M059J (cell line): Measurements from ENCODE around the gene ST3GAL5. TPM values are rescaled to one million over a fixed set of nuclear protein-coding genes. Genes with fewer than 3 reads are reported as not detected.
"Not testable (repeated sequence)": the region's sequence is repeated elsewhere in the genome, so short reads cannot be mapped to it uniquely, and the experiment has no call there.

ENCODE experiments used
- DNase-seq: peaks from one replicate; pipeline ENCODE4 v3.0.0-alpha.2; 2012; ENCODE audit warnings: low read depth
- total RNA-seq: library from RNA; depleted of rRNA; stranded (reverse); fragments of >200 nt; shearing (Covaris generic); gene quantifications from 2 replicates; pipeline ENCODE4 v1.2.3, GENCODE V29; 2014

The ST3GAL5 gene
- total RNA-seq, 1 experiment from 2014 or later = 30.7 TPM

DNA sequence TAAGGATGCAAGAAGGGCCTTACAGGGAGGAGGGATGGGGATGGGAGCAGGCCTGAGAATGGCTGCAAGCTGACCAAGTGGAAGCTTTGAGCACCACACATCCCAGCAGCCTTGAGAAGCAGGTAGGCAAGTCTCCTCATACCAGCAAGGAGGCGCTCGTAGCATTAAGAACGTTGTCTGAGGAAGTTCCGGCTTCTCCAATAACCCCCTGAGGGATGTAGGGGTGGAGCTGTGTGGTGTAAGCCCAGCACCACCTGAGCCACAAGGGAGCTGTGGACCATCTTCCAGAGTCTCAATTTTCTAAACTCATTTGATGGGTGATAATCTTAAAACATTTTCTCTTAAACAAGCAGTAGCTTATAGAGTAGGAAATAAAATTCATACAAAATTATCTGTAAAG is 50.6 kb downstream of the ST3GAL5 start:
- peak; percentile 9 for DNase-seq

- no peak for DNase-seq
Observed at GRCh38 chr2:85834466-85834865, 54.3 kb downstream of the ST3GAL5 start.

DNA sequence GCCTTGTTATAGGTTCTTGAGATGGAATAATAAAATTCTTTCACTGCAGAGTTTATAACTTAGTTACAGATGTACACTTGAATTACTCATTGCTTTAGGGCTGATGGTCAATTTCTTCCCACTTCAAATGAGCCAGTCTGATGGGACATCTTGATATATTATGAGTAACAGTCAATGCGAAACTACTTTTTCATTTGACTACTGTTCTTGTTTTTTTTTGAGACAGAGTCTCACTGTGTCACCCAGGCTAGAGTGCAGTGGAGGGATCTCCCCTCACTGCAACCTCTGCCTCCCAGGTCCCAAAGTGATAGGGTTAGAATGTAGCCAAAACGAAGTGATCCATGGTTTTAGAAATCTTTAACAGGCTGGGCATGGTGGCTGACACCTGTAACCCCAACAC is 57.1 kb downstream of the ST3GAL5 start:
- no peak for DNase-seq

DNA sequence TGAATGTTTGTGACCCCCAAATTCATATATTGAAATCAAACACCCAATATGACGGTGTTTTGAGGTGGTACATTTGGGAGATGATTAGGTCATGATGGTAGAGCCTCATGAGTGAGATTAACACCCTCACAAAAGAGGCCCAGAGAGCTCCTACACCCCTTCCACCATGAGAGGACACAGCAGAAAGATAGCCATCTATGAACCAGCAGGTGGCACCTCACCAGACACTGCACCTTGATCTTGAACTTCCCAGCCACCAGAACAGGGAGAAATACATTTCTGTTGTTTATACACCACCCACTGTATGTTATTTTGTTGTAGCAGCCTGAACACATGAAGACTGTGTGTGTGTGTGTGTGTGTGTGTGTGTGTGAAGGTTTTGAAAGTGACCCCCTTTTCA is 58.1 kb downstream of the ST3GAL5 start:
- no peak for DNase-seq

- not testable (repeated sequence) for DNase-seq
Observed at GRCh38 chr2:85829394-85829793, 59.4 kb downstream of the ST3GAL5 start.

- no peak for DNase-seq
Observed at GRCh38 chr2:85828725-85829124, 60.1 kb downstream of the ST3GAL5 start.

DNA sequence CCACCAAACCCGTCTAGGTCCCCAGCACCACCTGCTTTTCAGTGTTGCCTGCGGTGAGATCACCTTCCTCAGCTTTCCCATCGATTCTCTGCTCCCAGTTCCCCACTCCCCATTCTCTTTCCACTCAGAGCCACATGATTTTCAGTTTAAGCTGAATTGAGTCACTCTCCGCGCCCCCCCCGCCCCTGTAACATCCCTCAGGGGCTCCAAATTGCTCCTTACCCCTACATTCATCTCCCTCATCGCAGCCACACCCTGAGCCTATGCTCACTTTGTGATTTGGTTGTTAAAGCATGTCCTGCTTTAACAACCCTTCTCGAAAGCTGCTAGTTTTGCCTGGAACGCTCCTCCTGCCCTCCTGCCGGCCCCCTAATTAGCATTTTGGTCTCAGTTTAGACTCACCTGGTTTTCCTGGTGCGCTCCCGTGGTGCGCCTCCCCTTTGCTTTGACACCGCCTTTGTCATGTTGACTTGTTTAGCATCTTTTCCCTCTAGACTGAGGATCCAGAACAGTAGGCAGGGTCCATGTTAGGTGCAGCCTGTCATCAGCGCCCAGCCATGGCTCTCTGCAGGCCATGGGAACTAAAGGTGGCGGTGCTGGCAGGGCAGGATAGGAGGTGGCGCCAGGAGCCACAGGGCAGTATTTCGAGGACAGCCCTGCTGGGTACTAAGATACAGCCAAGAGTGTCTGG is 60.8 kb downstream of the ST3GAL5 start:
- no peak for DNase-seq

DNA sequence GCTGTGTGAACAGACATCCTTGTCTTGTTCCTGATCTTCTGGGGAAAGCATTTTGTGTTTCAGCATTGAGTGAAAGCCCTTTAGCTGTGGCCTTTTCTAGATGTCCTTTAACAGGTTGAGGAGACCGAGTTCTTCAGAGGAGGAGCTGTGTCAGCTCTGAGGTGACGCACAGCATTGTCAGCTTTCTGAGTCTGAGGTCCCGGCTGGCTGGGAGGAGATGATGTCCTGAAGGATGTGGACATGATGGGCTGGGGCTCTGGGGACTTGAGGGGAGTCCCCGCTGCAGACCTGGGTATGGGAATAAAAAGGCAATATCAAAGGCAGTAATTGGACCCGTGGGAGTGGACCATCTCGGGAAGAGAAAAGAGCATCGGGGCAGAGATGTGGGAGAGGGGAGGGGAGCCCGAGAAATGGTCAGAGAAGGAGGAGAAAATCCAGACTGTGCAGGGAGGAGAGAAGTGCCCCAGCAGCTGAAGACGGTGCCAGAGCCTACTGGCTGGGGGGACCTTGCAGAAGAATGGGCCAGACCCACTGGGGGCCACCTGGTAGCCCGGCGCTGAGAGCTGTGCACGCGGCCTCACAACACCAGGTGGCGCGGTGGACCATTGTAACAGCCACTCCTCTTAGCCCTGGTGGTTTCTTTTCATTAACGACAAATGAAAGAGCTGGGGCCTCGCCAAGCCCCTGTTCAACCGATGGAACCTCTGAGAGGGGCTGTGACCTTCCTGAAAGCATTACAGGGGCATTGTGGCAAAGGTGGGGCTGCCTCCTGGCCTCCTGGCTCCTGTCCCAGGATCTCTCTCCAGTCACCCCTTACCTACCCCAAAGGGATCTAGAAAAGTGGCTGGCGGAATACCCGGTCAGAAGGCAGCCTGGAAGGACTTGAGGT is 61.6 kb downstream of the ST3GAL5 start:
- peak; percentile 57 for DNase-seq

DNA sequence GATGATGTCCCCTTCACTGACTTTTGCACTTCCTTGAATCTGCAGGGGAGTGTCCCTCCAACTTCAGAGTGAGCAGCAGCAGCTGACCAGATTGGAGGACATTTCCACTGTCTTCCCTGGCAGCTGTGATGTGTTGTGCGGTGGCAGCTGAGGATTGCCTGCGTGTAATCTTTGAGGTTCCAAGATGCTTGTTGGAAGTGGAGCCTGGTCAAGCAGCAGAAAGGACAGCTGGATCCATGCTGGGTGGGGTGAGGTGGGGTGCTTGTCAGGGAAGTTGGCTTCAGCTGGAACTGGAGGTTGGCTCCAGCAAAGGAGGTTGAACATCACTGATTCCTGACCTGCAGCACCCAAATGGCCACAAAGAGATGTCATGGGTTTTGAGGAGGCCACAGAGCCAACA is 64.8 kb downstream of the ST3GAL5 start:
- no peak for DNase-seq

DNA sequence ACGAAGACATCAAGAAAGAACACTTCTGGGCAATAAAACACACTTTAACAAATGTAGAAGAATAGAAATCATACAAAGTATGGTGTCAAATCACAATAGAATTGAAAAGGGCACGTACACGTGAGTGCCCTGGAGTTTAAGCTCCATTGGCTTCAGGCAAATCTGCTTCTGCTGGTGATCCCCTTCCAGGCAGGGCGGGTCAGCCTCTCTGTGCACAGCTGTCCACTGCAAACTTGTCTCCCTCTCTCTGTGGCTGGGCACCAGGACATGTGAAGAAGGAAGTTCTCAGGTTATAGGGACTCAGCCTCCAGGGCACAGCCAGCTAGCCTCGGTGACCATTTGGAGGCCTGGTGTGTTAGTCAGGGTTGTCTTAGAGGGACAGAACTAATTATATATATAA is 66.0 kb downstream of the ST3GAL5 start:
- DNase-seq = no peak

DNA sequence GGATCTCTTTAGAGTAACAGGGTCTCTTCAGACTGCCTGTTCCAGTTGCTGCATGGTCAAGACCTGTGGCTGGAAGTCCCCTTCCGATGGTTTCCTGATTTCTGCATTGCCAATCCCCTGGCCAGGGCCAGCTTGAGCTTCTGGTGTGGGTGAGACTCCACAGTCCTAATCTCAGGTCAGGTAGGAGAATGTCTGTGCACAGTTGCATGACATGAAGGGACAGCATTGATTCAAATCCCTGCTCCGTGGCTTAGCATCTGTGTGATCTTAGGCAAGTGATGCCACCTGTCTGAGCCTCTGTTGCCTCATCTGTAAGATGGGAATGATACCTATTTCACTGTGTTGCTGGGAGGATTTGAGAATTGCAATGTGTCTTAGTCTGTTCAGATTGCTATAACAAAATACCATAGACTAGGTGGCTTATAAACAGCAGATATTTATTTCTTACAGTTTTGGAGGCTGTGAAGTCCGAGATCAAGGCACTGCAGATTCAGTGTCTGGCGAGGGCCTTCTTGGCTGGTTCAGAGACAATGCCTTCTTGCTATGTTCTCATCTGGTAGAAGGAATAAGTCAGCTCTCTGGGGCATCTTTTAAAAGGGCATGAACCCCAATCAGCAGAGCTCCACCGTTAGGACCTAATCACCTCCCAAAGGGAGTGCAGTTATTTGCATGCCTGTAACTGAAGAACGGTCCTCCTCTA is 68.8 kb downstream of the ST3GAL5 start:
- DNase-seq = no peak

DNA sequence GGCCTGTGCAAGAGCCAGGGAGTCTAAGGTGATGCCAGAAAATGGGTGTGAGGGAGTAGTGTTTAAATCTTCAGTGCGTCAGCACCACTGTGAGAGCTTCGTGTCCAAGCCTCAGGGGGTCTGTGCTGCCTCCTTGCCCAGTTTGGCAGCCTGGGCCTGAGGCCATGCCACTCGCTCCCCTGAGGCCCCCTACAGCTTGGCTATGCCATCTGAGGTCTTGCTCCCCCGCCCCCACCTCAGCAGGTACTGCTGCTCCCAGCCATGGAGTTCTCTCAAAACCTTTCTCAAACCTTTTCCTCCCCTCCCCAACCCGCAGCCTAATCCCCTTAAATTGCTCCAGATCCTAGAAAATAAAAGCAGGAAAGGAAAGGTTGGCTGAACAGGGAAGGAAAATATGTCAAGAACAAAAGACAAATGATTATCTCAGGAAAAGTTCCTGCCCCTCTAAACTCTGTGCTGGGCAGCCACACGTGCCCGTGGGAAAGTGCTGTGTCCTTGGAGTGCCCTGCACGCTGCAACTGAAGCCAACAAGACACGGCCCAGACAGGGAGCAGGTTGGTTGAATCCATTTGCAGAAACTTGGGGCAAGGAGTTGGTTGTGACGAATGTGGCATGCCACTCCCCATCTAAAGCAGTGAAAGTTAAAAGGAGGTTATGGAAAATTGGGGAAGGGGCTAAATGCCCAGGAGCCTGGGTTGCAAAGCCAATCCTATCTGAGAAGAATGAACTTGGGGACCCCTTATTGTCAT is 73.8 kb downstream of the ST3GAL5 start:
- no peak for DNase-seq

DNA sequence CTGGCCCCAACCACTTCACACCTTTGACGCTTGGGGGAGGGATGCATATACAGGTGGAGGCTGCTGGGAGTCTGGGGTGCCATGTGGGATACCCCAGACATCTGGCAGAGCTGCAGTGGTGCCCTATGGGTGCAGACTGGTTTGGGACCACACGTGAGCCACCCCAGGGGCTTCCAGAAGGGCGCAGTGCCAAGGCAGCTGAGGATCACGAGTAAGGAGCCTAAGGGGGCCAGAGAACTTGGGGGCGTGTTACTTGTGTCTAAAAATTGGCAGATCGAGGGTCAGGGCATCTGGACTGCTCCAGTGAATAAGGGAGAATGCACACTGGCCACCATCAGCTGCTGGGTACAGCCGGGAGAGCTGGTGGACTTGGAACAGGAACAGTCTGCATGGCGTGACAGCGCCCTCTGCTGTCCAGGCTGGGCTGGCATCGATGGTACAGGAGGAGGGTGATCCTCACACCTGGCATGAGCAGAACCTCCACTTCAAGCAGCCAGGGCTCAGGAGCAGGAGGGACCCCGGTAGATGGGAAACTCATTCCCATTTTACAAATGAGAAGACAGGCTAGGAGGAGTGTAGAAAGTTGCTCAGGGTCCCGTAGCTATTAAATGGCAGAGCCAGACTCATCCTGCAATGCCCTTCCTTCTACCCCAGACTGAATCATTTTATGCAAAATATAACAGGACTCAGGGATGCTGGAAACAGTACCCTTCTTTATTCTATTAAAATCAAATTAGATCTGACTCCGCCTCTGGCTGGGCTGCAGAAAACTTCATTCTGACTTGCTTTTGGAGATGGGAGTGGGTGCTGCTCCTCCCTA is 74.6 kb downstream of the ST3GAL5 start:
- peak; percentile 80 for DNase-seq

DNA sequence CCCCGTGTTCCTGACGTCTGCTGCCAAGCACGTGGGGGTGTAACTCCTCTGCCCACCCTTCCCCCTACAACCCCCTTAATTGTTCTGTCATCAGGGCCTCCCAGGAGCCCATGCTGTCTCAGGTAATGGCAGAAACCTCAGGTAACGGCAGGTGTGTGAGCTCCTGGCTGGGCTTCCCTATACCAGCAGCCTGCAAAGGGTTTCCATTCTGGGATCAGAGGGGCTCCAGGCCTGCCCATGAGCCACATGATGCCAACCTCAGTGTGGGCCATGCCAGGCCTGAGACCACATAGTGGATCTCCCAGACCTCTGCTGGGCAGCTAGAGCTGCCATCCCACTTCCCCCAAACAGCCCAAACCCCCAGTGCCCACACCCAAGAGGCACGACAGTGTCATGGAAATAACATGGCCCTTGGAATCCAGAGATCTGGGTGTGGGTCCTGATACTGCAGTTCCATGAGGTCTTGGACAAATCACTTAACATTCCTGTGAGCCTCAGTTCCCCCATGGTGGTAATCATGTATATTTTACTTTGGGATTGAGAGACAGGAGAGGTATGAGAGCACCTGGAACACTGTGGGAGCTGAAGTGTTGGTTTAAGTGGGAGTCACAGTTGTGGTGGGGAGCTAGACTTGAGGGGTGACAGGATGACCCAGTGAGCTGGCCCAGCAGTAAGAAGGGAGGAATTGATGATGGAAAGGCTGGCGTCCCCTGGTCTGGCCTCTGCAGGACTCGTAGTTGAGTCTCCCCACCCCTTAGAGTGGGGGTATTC is 75.4 kb downstream of the ST3GAL5 start:
- no peak for DNase-seq

- no peak for DNase-seq
Observed at GRCh38 chr2:85812094-85812735, 76.6 kb downstream of the ST3GAL5 start.

GRCh38 chr2:85811180-85812093 is 77.4 kb downstream of the ST3GAL5 start:
- DNase-seq = peak; percentile 75

GRCh38 chr2:85810371-85811179 is 78.2 kb downstream of the ST3GAL5 start:
- no peak for DNase-seq

- DNase-seq = no peak
Observed at GRCh38 chr2:85807756-85808155, 81.0 kb downstream of the ST3GAL5 start.
